Breast epithelium (tissue), 3 donors: ENCODE results near the gene ADM.

Experiments
- CTCF ChIP-seq, 3 donors: fragments of 450-650 bp; IDR thresholded peaks; one replicate each; pipeline ENCODE4 v1.5.1; 2016 to 2017; ENCODE audit warnings: antibody characterized with exemption in 3 of 3, mild to moderate bottlenecking in 3 of 3, moderate library complexity in 3 of 3
- POLR2A ChIP-seq: fragments of 450-650 bp; IDR thresholded peaks from one replicate; pipeline ENCODE4 v1.6.1; 2016; ENCODE audit warnings: antibody characterized with exemption, mild to moderate bottlenecking, moderate library complexity
- POLR2AphosphoS5 ChIP-seq, 3 donors: sonication (generic); formaldehyde crosslinking; IDR thresholded peaks; one replicate each; pipeline ENCODE4 v1.6.1; 2017; ENCODE audit warnings: antibody characterized with exemption in 3 of 3

- TF ChIP-seq CTCF (IDR thresholded peaks at IDR 0.05) (no peak), POLR2AphosphoS5 (IDR thresholded peaks at IDR 0.05) (no peak), POLR2A (no peak)
Observed at GRCh38 chr11:10355257-10355661, 50.4 kb downstream of the ADM start.
